ENCODE data around the gene MAPKAPK2. TPM values are rescaled to one million over a fixed set of nuclear protein-coding genes. Genes with fewer than 3 reads are reported as not detected.

The MAPKAPK2 gene
- total and polyA plus RNA-seq, 8 donors = 53.1 to 113 (median 61.8) TPM

DNA sequence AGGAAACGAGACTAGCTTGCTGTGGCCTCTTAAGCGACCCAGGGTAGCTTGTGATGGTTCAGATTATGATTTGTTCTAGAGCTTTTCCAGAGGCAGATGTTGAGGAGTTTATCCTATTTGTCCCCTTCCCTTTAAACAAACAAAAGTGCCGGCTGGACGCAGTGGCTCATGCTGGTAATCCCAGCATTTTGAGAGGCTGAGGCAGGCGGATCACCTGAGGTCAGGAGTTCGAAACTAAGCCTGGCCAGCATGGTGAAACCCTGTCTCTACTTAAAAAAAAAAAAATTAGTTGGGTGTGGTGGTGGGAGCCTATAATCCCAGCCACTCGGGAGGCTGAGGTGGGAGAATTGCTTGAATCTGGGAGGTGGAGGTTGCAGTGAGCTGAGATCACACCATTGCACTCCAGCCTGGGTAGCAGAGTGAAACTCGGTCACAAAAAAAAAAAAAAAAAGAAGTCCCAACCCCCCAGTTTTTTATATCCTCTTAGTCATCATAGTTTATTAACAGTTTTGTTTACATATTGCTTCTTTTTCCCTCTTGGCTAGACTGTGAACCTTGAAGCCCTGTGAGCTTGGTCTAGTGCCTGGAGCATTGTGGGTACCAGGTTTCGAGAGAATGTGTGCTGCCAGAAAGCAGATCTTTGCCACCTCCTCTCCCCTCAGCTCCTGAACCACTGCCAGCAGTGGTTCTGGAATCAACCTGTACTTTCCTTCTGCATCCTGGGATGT is 29.8 kb downstream of the MAPKAPK2 start:
- ATAC-seq (peak; percentile 76), DNase-seq (no peak)
- TF ChIP-seq CTCF (IDR thresholded peaks at IDR 0.05) = no peak
- intact Hi-C loops (cut with DNase I) = no loop called here
- Histone ChIP-seq H3K4me1 (peaks cover 20 to 97% of the 10 kb centered on the region in 2 donors), H3K27ac (peak overlapping the region; percentile 48 to 70), H3K4me3 (no peak overlapping the region), H3K27me3 (no peaks in the 10 kb centered on the region), H3K9me3 (no peaks in the 10 kb centered on the region), H3K36me3 (no peaks in the 10 kb centered on the region)

DNA sequence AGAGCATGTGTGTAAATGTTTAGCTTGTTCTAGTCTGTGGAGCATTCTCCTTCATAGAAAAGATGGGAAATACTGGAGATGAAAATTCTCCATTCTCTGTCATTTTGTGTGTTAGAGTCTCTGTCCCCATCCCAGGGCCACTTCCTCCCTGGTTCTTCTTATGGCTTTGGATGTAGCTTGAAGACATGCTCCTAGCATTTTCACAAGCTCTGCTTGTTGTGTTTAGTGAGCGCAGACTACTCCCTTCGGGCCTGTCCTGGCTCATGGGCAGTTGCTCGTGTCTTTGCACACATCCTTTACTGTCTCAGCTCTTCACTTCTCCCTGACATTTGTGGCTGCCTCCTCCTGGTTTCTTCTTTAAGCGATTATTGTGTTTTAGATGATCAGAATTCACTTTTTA is 30.4 kb downstream of the MAPKAPK2 start:
- no peak overlapping the region for H3K4me3 ChIP-seq
- H3K27me3 ChIP-seq = no peaks in the 10 kb centered on the region
- ATAC-seq = no peak
- peak overlapping the region; percentile 48 to 70 for H3K27ac ChIP-seq
- TF ChIP-seq CTCF (IDR thresholded peaks at IDR 0.05) = no peak
- peaks cover 17 to 97% of the 10 kb centered on the region in 2 donors for H3K4me1 ChIP-seq
- no peak for DNase-seq
- intact Hi-C loops (cut with DNase I) = no loop called here
- H3K9me3 ChIP-seq = no peaks in the 10 kb centered on the region
- no peaks in the 10 kb centered on the region for H3K36me3 ChIP-seq

DNA sequence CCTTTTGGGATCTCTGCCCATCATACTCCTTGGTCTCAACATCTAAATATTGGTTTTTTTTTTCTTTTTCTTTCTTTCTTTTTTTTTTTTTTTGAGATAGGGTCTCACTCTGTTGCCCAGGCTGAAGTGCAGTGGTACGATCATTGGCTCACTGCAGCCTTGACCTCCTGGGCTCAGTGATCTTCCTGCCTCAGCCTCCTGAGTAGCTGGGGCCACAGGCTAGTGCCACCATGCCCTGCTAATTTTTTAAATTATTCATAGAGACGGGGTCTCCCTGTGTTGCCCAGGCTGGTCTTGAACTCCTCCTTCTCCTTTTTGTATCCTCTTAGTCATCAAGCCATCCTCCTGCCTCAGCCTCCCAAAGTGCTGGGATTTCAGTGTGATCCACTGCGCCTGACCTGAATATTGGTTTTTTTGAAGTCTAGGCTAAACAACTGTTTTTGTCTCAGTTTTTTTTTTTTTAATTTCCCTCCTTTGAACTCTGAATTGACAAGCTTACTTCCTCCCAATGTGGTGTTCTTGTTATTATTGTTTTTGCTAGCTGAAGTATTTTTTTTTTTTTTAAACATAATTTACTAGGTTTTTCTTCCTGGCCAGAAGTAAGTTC is 30.9 kb downstream of the MAPKAPK2 start:
- intact Hi-C loops (cut with DNase I) = no loop called here
- DNase-seq = no peak

DNA sequence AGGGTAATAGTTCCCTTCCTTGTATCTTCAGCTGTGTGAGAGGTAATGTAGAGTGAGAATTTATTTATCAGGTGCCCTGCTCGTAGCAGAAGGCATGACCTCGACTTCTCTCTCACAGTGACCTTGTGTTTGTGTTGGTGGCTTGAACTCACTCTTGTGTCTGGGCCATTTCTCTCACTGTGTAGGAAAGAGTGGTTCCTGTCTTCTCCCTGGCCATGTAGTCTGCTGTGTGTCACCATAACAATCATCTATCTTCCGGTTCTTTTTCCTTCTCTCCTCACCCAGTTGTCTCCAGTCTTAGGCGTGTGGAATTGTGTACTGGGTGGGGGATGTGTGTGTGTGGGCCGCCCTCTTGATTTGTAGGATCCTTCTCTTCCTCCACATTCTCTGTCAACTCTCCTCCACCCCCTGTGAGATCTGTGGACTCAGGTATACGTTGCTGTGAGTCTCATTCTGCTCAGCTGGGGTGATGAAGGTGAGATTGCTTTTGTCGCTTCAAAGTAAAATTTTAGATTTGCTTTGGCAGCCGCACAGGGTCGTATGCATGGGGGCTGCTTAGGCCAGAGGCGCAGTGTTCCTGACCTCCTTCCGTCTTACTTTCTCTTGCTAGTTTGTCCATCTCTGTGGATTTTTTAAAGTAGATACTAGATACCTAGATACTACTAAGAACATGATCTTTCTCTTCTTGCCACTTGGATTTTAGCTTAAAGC is 31.6 kb downstream of the MAPKAPK2 start:
- H3K27me3 ChIP-seq = no peaks in the 10 kb centered on the region
- DNase-seq (no peak), ATAC-seq (no peak)
- no peaks in the 10 kb centered on the region for H3K9me3 ChIP-seq
- intact Hi-C loops (cut with DNase I) = no loop called here
- H3K4me3 ChIP-seq = no peak overlapping the region
- no peak for TF ChIP-seq CTCF (IDR thresholded peaks at IDR 0.05)
- H3K36me3 ChIP-seq = no peaks in the 10 kb centered on the region
- H3K27ac ChIP-seq = peak overlapping the region in 1 of 2 donors; percentile 60
- peaks cover 17 to 95% of the 10 kb centered on the region in 2 donors for H3K4me1 ChIP-seq

More for the DNA sequence above, 30.9 kb downstream of the MAPKAPK2 start:
- Histone ChIP-seq H3K4me3 (no peak overlapping the region), H3K9me3 (no peaks in the 10 kb centered on the region), H3K4me1 (peaks cover 17 to 97% of the 10 kb centered on the region in 2 donors), H3K27me3 (no peaks in the 10 kb centered on the region), H3K36me3 (no peaks in the 10 kb centered on the region), H3K27ac (peak overlapping the region in 1 of 2 donors; percentile 60)
- TF ChIP-seq CTCF (IDR thresholded peaks at IDR 0.05) = no peak
- no peak for ATAC-seq
